Small intestine (tissue), 7 donors: ENCODE results near the gene HPCAL1. TPM values are rescaled to one million over a fixed set of nuclear protein-coding genes. Genes with fewer than 3 reads are reported as not detected.
A peak's percentile ranks its signal among the peaks of the same experiment; 100 is the strongest.

Experiments used
- DNase-seq, 2 donors: peaks; one replicate each; pipeline versions ENCODE4 v3.0.0 to v3.0.0-alpha.2; 2013
- FAIRE-seq: peaks from 2 replicates; lab custom pipeline; 2012; peaks lifted over from hg19 to GRCh38; lab: Jason Lieb, UNC
- H3K27ac ChIP-seq, 3 donors: one replicate each; pipeline ENCODE4 v1.5.1; 2013; ENCODE audit warnings: low read length in 2 of 3, mild to moderate bottlenecking in 2 of 3, control low read depth in 1 of 3, inconsistent platforms in 1 of 3, low read depth in 1 of 3, moderate library complexity in 1 of 3
- H3K27me3 ChIP-seq, 3 donors: one replicate each; pipeline ENCODE4 v1.6.1; 2013; ENCODE audit warnings: low read length in 3 of 3, inconsistent platforms in 1 of 3; ENCODE audit not compliant: control insufficient read depth in 3 of 3, insufficient read depth in 3 of 3
- H3K36me3 ChIP-seq, 3 donors: one replicate each; pipeline ENCODE4 v1.6.1; 2013; ENCODE audit warnings: low read length in 3 of 3, inconsistent platforms in 1 of 3, low read depth in 1 of 3, mild to moderate bottlenecking in 1 of 3, moderate library complexity in 1 of 3; ENCODE audit not compliant: control insufficient read depth in 3 of 3, insufficient read depth in 2 of 3
- H3K4me1 ChIP-seq, 3 donors: one replicate each; pipeline ENCODE4 v1.6.1; 2013; ENCODE audit warnings: low read length in 2 of 3, inconsistent platforms in 1 of 3, low read depth in 1 of 3, mild to moderate bottlenecking in 1 of 3, moderate library complexity in 1 of 3; ENCODE audit not compliant: control insufficient read depth in 3 of 3, insufficient read depth in 2 of 3
- H3K4me3 ChIP-seq, 3 donors: one replicate each; pipeline ENCODE4 v1.5.1; 2013; ENCODE audit warnings: low read length in 3 of 3, control low read depth in 1 of 3, inconsistent platforms in 1 of 3, low read depth in 1 of 3, mild to moderate bottlenecking in 1 of 3, moderate library complexity in 1 of 3
- H3K9me3 ChIP-seq, 2 donors: one replicate each; pipeline ENCODE4 v1.6.1; 2013; ENCODE audit warnings: low read depth in 1 of 2, low read length in 1 of 2; ENCODE audit not compliant: control insufficient read depth in 2 of 2, insufficient read depth in 1 of 2
- WGBS, 3 donors: extraction: QIAGEN DNeasy Blood & Tissue Kit; methylation state at CpG; one replicate each; pipeline ENCODE4 v1.1.7; 2013; 5-methylcytosine and 5-hydroxymethylcytosine counted together
- polyA plus RNA-seq, 4 donors: library from polyadenylated mRNA; stranded (reverse) in 3 of 4; unstranded in 1 of 4; fragments of 200-250 nt in 3 of 4; fragments of 120-200 nt in 1 of 4; gene quantifications; one replicate each; pipeline versions ENCODE4 v1.2.1 to v1.2.3, GENCODE V29; 2013
- donor health status: healthy with polysubstance abuse.
- donor health status: control.
- donor health status: control.
- donor health status: Bipolar disorder and iron deficiency.
- donor health status: healthy.

The HPCAL1 gene
- polyA plus RNA-seq, 4 donors, result 82.3 to 142 (median 94.2) TPM

GRCh38 chr2:10278763-10279471 is 23.8 kb upstream of the HPCAL1 start:
- H3K4me3 ChIP-seq, result no peak overlapping the region
- H3K27me3 ChIP-seq, result no peaks in the 10 kb centered on the region
- H3K36me3 ChIP-seq, result no peaks in the 10 kb centered on the region
- DNase-seq (no peak), FAIRE-seq (no peak)
- H3K27ac ChIP-seq, result peak overlapping the region; percentile 47 to 85 (median 71)
- H3K4me1 ChIP-seq, result peaks cover 8 to 33% (median 12%) of the 10 kb centered on the region in 3 donors
- WGBS, 3 donors, result 76 to 81% (median 79%) methylated on average over 11 of the region's 11 CpGs
- no peaks in the 10 kb centered on the region for H3K9me3 ChIP-seq

GRCh38 chr2:10279472-10279870 is 23.2 kb upstream of the HPCAL1 start:
- Histone ChIP-seq H3K36me3 (no peaks in the 10 kb centered on the region), H3K4me3 (no peak overlapping the region), H3K27ac (no peak overlapping the region), H3K27me3 (no peaks in the 10 kb centered on the region), H3K9me3 (no peaks in the 10 kb centered on the region), H3K4me1 (peaks cover 8 to 33% (median 12%) of the 10 kb centered on the region in 3 donors)
- DNase-seq, result no peak
- WGBS, 3 donors, result 84 to 88% (median 86%) methylated on average over 11 of the region's 11 CpGs
- no peak for FAIRE-seq

DNA sequence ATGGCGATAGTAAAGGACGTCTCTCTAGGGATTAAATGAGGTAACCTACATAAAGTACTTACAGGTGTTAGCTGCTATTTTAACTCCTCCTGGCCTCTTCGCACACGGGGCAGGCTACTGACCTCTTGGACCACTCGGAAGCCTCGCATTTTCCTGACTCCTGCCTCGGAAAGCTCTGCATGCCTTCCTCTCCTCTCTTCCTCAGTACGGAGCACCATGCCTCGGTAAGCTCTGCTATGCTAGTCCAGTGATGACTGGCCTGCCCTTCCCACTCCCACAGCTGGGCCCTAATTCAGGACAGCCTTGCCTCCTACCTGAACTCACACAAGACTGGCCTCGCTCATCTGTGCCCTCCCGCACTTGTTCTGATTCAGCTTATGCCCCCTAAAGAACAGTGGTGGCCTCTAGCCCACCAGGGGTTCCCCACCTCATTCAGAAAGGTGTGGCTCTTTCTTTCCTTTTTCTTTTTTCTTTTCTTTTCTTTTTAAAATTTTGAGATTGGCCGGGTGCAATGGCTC is 22.7 kb upstream of the HPCAL1 start:
- no peaks in the 10 kb centered on the region for H3K27me3 ChIP-seq
- H3K27ac ChIP-seq, result no peak overlapping the region
- no peak for FAIRE-seq
- no peak for DNase-seq
- H3K9me3 ChIP-seq, result no peaks in the 10 kb centered on the region
- WGBS, 3 donors, result 81 to 88% (median 86%) methylated on average over 12 of the region's 12 CpGs
- H3K36me3 ChIP-seq, result no peaks in the 10 kb centered on the region
- H3K4me1 ChIP-seq, result peaks cover 8 to 34% (median 12%) of the 10 kb centered on the region in 3 donors
- H3K4me3 ChIP-seq, result no peak overlapping the region

- H3K27me3 ChIP-seq, result no peaks in the 10 kb centered on the region
- peaks cover 8 to 38% (median 11%) of the 10 kb centered on the region in 3 donors for H3K4me1 ChIP-seq
- no peaks in the 10 kb centered on the region for H3K36me3 ChIP-seq
- no peak overlapping the region for H3K27ac ChIP-seq
- WGBS, 3 donors, result 69 to 86% (median 85%) methylated on average over 4 of the region's 4 CpGs
- H3K9me3 ChIP-seq, result no peaks in the 10 kb centered on the region
- no peak for DNase-seq
- no peak for FAIRE-seq
- H3K4me3 ChIP-seq, result no peak overlapping the region
Measured at GRCh38 chr2:10281891-10282290, 20.8 kb upstream of the HPCAL1 start.

DNA sequence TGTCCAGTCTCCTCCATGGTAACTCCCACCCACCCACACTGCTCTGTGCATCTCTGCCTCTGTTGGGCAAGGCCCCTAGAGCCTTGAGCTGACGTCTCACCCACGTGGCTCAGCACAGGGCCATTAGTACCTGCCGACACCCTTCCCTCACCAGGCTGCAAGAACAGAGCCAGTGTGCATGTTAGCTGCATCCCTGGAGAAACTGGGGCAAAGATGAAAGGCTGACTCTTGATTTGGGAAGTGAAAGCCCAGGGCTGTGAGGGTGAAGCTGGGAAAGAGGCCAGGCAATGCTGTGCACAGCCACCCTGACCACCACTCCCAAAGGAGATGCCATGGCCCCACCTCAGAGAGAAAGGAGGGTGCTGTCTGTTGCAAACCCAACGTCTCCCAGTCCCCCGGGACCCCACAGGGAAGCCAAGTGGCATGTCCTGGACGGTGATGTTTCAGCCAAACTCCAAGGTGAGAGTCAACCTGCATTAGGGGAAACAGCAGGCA is 20.0 kb upstream of the HPCAL1 start:
- H3K9me3 ChIP-seq, result no peaks in the 10 kb centered on the region
- peaks cover 5 to 30% (median 8%) of the 10 kb centered on the region in 3 donors for H3K4me1 ChIP-seq
- H3K36me3 ChIP-seq, result no peaks in the 10 kb centered on the region
- no peak for DNase-seq
- no peak for FAIRE-seq
- WGBS, 3 donors, result 73 to 83% (median 78%) methylated on average over 6 of the region's 6 CpGs
- no peaks in the 10 kb centered on the region for H3K27me3 ChIP-seq
- no peak overlapping the region for H3K4me3 ChIP-seq
- no peak overlapping the region for H3K27ac ChIP-seq

- Histone ChIP-seq H3K27me3 (no peaks in the 10 kb centered on the region), H3K4me3 (no peak overlapping the region), H3K9me3 (no peaks in the 10 kb centered on the region), H3K27ac (no peak overlapping the region), H3K36me3 (no peaks in the 10 kb centered on the region), H3K4me1 (peaks cover 2 to 23% (median 5%) of the 10 kb centered on the region in 3 donors)
- FAIRE-seq (no peak), DNase-seq (peak in 1 of 2 donors; percentile 54)
- WGBS, 3 donors, result 79 to 88% (median 87%) methylated on average over 16 of the region's 16 CpGs
Measured at GRCh38 chr2:10283106-10284062, 19.3 kb upstream of the HPCAL1 start.

- peaks cover 0 to 14% (median 0%) of the 10 kb centered on the region in 3 donors for H3K4me1 ChIP-seq
- no peak overlapping the region for H3K27ac ChIP-seq
- H3K4me3 ChIP-seq, result no peak overlapping the region
- 88 to 95% (median 89%) methylated on average over 16 of the region's 16 CpGs for WGBS, 3 donors
- H3K36me3 ChIP-seq, result no peaks in the 10 kb centered on the region
- H3K9me3 ChIP-seq, result no peaks in the 10 kb centered on the region
- no peaks in the 10 kb centered on the region for H3K27me3 ChIP-seq
- no peak for DNase-seq
- no peak for FAIRE-seq
Measured at GRCh38 chr2:10284108-10284870, 18.4 kb upstream of the HPCAL1 start.
